ENCODE results near the gene TBC1D19.
A peak's percentile ranks its signal among the peaks of the same experiment; 100 is the strongest.
"Not testable (repeated sequence)": the region's sequence is repeated elsewhere in the genome, so short reads cannot be mapped to it uniquely, and the experiment has no call there.

TBC1D19 gene

GRCh38 chr4:26682436-26682835 lies 98.6 kb downstream of the TBC1D19 start:
- DNase-seq (ENCODE audit: low read depth), result no peak

- no peak for DNase-seq (ENCODE audit: low read depth)
Measured at GRCh38 chr4:26685250-26685649, 101.4 kb downstream of the TBC1D19 start.

GRCh38 chr4:26687728-26688127 lies 103.8 kb downstream of the TBC1D19 start:
- peak; percentile 86 for DNase-seq (ENCODE audit: low read depth)

GRCh38 chr4:26690506-26690905 lies 106.6 kb downstream of the TBC1D19 start:
- no peak for DNase-seq (ENCODE audit: low read depth)

- no peak for DNase-seq (ENCODE audit: low read depth)
Measured at GRCh38 chr4:26692014-26692726, 108.3 kb downstream of the TBC1D19 start.

- DNase-seq (ENCODE audit: low read depth), result not testable (repeated sequence)
Measured at GRCh38 chr4:26694131-26694530, 110.2 kb downstream of the TBC1D19 start.

GRCh38 chr4:26700110-26700509 lies 116.2 kb downstream of the TBC1D19 start:
- no peak for DNase-seq (ENCODE audit: low read depth)

- DNase-seq (ENCODE audit: low read depth), result no peak
Measured at GRCh38 chr4:26701095-26701494, 117.2 kb downstream of the TBC1D19 start.

- DNase-seq (ENCODE audit: low read depth), result no peak
Measured at GRCh38 chr4:26701786-26702227, 117.9 kb downstream of the TBC1D19 start.

- no peak for DNase-seq (ENCODE audit: low read depth)
Measured at GRCh38 chr4:26707342-26707741, 123.5 kb downstream of the TBC1D19 start.

GRCh38 chr4:26709246-26709645 lies 125.4 kb downstream of the TBC1D19 start:
- no peak for DNase-seq (ENCODE audit: low read depth)

- no peak for DNase-seq (ENCODE audit: low read depth)
Measured at GRCh38 chr4:26713563-26714151, 129.8 kb downstream of the TBC1D19 start.

- no peak for DNase-seq (ENCODE audit: low read depth)
Measured at GRCh38 chr4:26715636-26716242, 131.9 kb downstream of the TBC1D19 start.

- DNase-seq (ENCODE audit: low read depth), result peak; percentile 55
Measured at GRCh38 chr4:26717332-26717731, 133.4 kb downstream of the TBC1D19 start.

GRCh38 chr4:26719954-26720552 lies 136.2 kb downstream of the TBC1D19 start:
- no peak for DNase-seq (ENCODE audit: low read depth)

- no peak for DNase-seq (ENCODE audit: low read depth)
Measured at GRCh38 chr4:26721685-26722084, 137.8 kb downstream of the TBC1D19 start.

GRCh38 chr4:26723216-26723615 lies 139.3 kb downstream of the TBC1D19 start:
- no peak for DNase-seq (ENCODE audit: low read depth)

- no peak for DNase-seq (ENCODE audit: low read depth)
Measured at GRCh38 chr4:26724534-26724933, 140.7 kb downstream of the TBC1D19 start.

GRCh38 chr4:26726655-26727387 lies 142.9 kb downstream of the TBC1D19 start:
- no peak for DNase-seq (ENCODE audit: low read depth)

GRCh38 chr4:26727844-26728243 lies 144.0 kb downstream of the TBC1D19 start:
- DNase-seq (ENCODE audit: low read depth), result no peak

GRCh38 chr4:26729027-26729426 lies 145.1 kb downstream of the TBC1D19 start:
- no peak for DNase-seq (ENCODE audit: low read depth)

GRCh38 chr4:26729547-26729946 lies 145.7 kb downstream of the TBC1D19 start:
- DNase-seq (ENCODE audit: low read depth), result no peak
